OCI-LY1 (cell line): Measurements from ENCODE around the gene UTP20.

Experiments used
- H2AFZ ChIP-seq: fragments of 200-600 bp; sonication (generic), shearing (Covaris generic); 2 replicates; pipeline ENCODE4 v1.6.0; 2014; ENCODE audit warnings: antibody characterized with exemption, mild to moderate bottlenecking, low read length
- H3F3A ChIP-seq: fragments of 200-600 bp; sonication (generic), shearing (Covaris generic); 2 replicates; pipeline ENCODE4 v1.6.0; 2014; ENCODE audit warnings: mild to moderate bottlenecking, antibody characterized with exemption, low read length, moderate library complexity; ENCODE audit not compliant: insufficient read depth
- H3K27ac ChIP-seq: fragments of 200-600 bp; sonication (generic); 2 replicates; pipeline ENCODE4 v1.5.1; 2014; ENCODE audit warnings: low read length, mixed run types, mild to moderate bottlenecking, low read depth; ENCODE audit not compliant: poor library complexity, severe bottlenecking
- H3K27me3 ChIP-seq: fragments of 200-600 bp; sonication (generic); 2 replicates; pipeline ENCODE4 v1.6.0; 2014; ENCODE audit warnings: antibody characterized with exemption, mild to moderate bottlenecking, low read length, moderate library complexity; ENCODE audit not compliant: insufficient read depth
- H3K36me3 ChIP-seq: fragments of 200-600 bp; sonication (generic); 2 replicates; pipeline ENCODE4 v1.6.1; 2014; ENCODE audit warnings: mild to moderate bottlenecking, antibody characterized with exemption, low read length, moderate library complexity, mixed read lengths; ENCODE audit not compliant: insufficient read depth
- H3K4me1 ChIP-seq: fragments of 200-600 bp; sonication (generic); 2 replicates; pipeline ENCODE4 v1.5.1; 2014; ENCODE audit warnings: mild to moderate bottlenecking, low read length, moderate library complexity; ENCODE audit not compliant: insufficient read depth, severe bottlenecking
- H3K4me2 ChIP-seq: fragments of 200-600 bp; sonication (generic), shearing (Covaris generic); 2 replicates; pipeline ENCODE4 v1.6.1; 2014; ENCODE audit warnings: low read length
- H3K4me3 ChIP-seq: fragments of 200-600 bp; sonication (generic); 2 replicates; pipeline ENCODE4 v1.5.1; 2014; ENCODE audit warnings: low read length, low read depth, mild to moderate bottlenecking, mixed read lengths; ENCODE audit not compliant: poor library complexity, severe bottlenecking
- H3K79me2 ChIP-seq: fragments of 200-600 bp; shearing (Covaris generic); 2 replicates; pipeline ENCODE4 v1.6.1; 2016; ENCODE audit warnings: mixed run types, low read length, mixed read lengths; ENCODE audit not compliant: insufficient read depth
- H3K9ac ChIP-seq: fragments of 200-600 bp; sonication (generic), shearing (Covaris generic); 2 replicates; pipeline ENCODE4 v1.6.1; 2014; ENCODE audit warnings: mild to moderate bottlenecking, low read length, mixed read lengths
- H3K9me2 ChIP-seq: fragments of 200-600 bp; sonication (generic), shearing (Covaris generic); 2 replicates; pipeline ENCODE4 v1.6.1; 2014; ENCODE audit warnings: low read depth, mild to moderate bottlenecking, low read length, mixed read lengths
- H3K9me3 ChIP-seq: fragments of 200-600 bp; shearing (Covaris generic); 2 replicates; pipeline ENCODE4 v1.6.1; 2014; ENCODE audit warnings: low read length, mixed read lengths
- H4K20me1 ChIP-seq: fragments of 200-600 bp; sonication (generic), shearing (Covaris generic); 2 replicates; pipeline ENCODE4 v1.6.0; 2016; ENCODE audit warnings: mild to moderate bottlenecking, low read length; ENCODE audit not compliant: insufficient read depth
- EZH2 ChIP-seq: fragments of 200-600 bp; sonication (generic), shearing (Covaris generic); IDR thresholded peaks from 2 replicates; pipeline ENCODE4 v1.8.0; 2017; ENCODE audit warnings: borderline replicate concordance, mixed run types, mild to moderate bottlenecking, antibody characterized with exemption, low read length, moderate library complexity, mixed read lengths
- TF ChIP-seq, protein P1 (sequence below): fragments of 200-600 bp; sonication (generic), shearing (Covaris generic); IDR thresholded peaks from 2 replicates; pipeline ENCODE4 v1.5.1; 2017; ENCODE audit warnings: mild to moderate bottlenecking, antibody characterized with exemption, low read length, moderate library complexity, mixed read lengths

UTP20 gene

DNA sequence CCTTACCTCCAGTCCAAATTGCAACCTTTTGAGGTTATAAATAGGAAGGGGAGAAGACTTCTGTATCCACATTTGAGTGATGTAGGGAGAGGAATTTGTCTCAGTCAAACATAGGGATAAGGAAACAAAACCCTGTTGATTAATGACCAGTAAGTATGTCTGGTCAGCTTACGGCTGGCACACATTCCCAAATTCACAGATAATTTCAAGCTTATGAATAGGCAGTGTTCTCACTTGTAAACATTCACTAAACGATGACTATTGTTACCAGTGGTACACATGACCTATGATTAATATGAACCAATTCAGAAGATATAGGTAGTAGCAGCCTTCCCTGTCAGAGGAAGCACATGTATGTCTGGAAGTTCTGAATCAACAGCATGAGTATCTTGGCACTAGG lies 36.8 kb upstream of the UTP20 start:
- Histone ChIP-seq H3K4me3 (no peak overlapping the region), H3K4me1 (no peaks in the 10 kb centered on the region), H4K20me1 (no peaks in the 10 kb centered on the region), H3K9ac (no peak overlapping the region), H3K27ac (no peak overlapping the region), H3K79me2 (no peaks in the 10 kb centered on the region), H2AFZ (no peak overlapping the region), H3K27me3 (no peaks in the 10 kb centered on the region), H3K9me2 (no peaks in the 10 kb centered on the region), H3K4me2 (no peak overlapping the region), H3F3A (no peaks in the 10 kb centered on the region), H3K36me3 (no peaks in the 10 kb centered on the region; the same call in 1 of the 2 replicates), H3K9me3 (no peaks in the 10 kb centered on the region; the same call in 1 of the 2 replicates)
- no peak for TF ChIP-seq EZH2
- TF ChIP-seq, protein P1, sequence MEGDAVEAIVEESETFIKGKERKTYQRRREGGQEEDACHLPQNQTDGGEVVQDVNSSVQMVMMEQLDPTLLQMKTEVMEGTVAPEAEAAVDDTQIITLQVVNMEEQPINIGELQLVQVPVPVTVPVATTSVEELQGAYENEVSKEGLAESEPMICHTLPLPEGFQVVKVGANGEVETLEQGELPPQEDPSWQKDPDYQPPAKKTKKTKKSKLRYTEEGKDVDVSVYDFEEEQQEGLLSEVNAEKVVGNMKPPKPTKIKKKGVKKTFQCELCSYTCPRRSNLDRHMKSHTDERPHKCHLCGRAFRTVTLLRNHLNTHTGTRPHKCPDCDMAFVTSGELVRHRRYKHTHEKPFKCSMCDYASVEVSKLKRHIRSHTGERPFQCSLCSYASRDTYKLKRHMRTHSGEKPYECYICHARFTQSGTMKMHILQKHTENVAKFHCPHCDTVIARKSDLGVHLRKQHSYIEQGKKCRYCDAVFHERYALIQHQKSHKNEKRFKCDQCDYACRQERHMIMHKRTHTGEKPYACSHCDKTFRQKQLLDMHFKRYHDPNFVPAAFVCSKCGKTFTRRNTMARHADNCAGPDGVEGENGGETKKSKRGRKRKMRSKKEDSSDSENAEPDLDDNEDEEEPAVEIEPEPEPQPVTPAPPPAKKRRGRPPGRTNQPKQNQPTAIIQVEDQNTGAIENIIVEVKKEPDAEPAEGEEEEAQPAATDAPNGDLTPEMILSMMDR, result no peak

DNA sequence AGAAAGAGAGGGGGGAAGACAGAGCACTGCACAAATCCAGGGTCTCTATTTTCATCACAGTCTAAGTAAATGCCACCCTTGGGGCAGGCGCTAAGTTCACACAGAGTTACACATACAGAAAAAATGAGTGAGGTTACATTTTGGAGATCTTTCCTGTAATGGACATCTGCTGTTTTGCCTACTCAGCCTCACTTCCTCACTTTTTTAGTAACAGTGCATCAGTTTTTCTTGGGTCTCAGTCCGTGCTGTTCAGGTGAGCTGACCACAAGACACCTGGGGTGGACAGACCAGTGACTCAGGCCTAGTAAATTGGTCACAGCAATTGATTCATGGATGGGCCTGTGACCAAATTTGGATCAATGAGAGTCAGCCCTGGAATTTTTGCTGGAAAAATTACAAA lies 36.3 kb upstream of the UTP20 start:
- no peaks in the 10 kb centered on the region for H3K27me3 ChIP-seq
- H3K9ac ChIP-seq, result no peak overlapping the region
- H3K9me2 ChIP-seq, result no peaks in the 10 kb centered on the region
- H3K79me2 ChIP-seq, result no peaks in the 10 kb centered on the region
- H3K4me1 ChIP-seq, result no peaks in the 10 kb centered on the region
- no peak overlapping the region for H3K27ac ChIP-seq
- H3K4me2 ChIP-seq, result no peak overlapping the region
- H4K20me1 ChIP-seq, result no peaks in the 10 kb centered on the region
- H2AFZ ChIP-seq, result no peak overlapping the region
- no peak for TF ChIP-seq EZH2
- H3K9me3 ChIP-seq, result no peaks in the 10 kb centered on the region; the same call in 1 of the 2 replicates
- H3K36me3 ChIP-seq, result no peaks in the 10 kb centered on the region; the same call in 1 of the 2 replicates
- H3K4me3 ChIP-seq, result no peak overlapping the region
- no peaks in the 10 kb centered on the region for H3F3A ChIP-seq

DNA sequence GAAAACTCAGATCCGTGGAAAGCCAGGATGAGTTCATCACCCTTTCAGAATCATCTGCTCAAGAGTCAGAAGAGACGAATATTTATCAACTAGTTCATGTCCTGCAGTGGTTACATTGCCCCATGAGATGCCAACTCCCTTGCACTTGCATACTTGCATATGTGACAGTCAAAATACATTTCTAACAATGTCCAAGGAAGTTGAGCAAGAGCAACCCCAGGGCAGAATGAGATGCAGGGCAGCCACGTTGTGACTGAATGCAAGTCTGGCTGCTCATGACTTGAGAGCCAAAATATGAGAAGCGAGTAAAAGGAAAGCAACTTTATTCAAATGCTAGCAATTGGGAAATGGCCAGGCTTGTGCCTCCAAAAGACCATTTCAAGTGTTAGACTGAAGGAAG lies 23.6 kb upstream of the UTP20 start:
- H3F3A ChIP-seq, result no peaks in the 10 kb centered on the region
- TF ChIP-seq, protein P1, result no peak
- no peak for TF ChIP-seq EZH2
- no peaks in the 10 kb centered on the region for H3K9me2 ChIP-seq
- H2AFZ ChIP-seq, result no peak overlapping the region
- no peaks in the 10 kb centered on the region for H3K79me2 ChIP-seq
- no peak overlapping the region for H3K9ac ChIP-seq
- H3K27ac ChIP-seq, result no peak overlapping the region
- H4K20me1 ChIP-seq, result no peaks in the 10 kb centered on the region
- H3K4me3 ChIP-seq, result no peak overlapping the region
- no peaks in the 10 kb centered on the region for H3K36me3 ChIP-seq
- H3K9me3 ChIP-seq, result no peaks in the 10 kb centered on the region
- no peak overlapping the region for H3K4me2 ChIP-seq
- H3K4me1 ChIP-seq, result no peaks in the 10 kb centered on the region
- no peaks in the 10 kb centered on the region for H3K27me3 ChIP-seq

DNA sequence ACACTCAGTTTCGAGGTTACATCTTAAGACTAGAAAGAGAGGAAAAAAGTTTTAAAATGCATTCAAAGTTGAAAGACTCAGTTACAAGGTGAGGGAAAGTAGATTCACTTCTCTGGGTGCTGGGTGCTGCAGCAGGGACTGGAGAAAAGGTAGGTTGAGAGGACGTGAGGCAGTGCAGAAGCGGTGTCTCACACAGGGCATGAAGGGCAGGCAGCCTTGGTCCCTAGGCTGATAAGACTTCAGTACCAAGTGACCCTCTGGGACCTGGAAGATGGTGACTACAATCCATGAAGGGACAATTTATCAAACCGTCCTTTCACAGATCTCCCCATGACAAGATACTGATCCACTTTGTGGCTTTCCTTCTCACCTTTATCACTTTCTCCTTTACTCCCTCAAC lies 22.5 kb upstream of the UTP20 start:
- Histone ChIP-seq H3K27ac (no peak overlapping the region), H3F3A (no peaks in the 10 kb centered on the region), H3K4me3 (no peak overlapping the region), H2AFZ (no peak overlapping the region), H4K20me1 (no peaks in the 10 kb centered on the region), H3K36me3 (no peaks in the 10 kb centered on the region), H3K4me2 (no peak overlapping the region), H3K79me2 (no peaks in the 10 kb centered on the region), H3K4me1 (no peaks in the 10 kb centered on the region), H3K27me3 (no peaks in the 10 kb centered on the region), H3K9ac (no peak overlapping the region), H3K9me3 (no peaks in the 10 kb centered on the region), H3K9me2 (no peaks in the 10 kb centered on the region)
- TF ChIP-seq, protein P1, result no peak
- TF ChIP-seq EZH2, result no peak
